ENCODE data around the gene XG.

The XG gene

DNA sequence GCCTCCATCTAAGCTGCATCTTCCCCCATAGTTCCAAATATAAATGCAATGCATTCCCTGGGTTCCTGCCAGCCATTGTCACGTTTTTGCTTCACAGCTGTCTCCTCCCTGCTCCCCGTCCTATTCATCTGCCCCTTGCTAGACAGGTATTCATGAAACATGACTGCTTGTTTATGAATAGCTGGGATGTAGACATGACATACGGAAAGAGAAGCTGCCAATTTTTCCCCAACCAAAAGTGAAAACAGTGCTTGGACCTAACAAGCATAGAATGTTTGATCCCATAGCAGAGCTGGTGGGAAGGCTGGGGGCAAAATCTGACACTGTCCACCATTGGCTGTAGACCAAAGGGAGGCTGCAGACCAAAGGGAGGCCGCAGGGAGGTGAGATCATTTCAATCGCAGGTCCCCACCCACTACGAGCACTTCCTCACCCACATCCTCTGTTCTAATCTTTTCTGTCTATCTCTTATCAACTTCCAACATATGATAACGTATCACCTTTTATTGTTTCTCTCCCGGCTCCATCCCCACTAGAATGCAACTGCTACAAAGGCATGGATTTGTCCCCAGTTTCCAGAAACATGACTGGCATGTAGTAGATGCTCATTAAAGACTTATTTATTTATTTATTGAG, 68.4 kb downstream of the XG start:
- no CpG with 5 or more reads among the region's 8 CpGs for WGBS, 2 donors (ENCODE audit: extremely low coverage in 2 of 2, insufficient read length in 2 of 2, insufficient replicate concordance in 1 of 2)
- H2BK120ac ChIP-seq (ENCODE audit: low read depth, low read length) = no peak overlapping the region

GRCh38 chrX:2823795-2824386, 72.1 kb downstream of the XG start:
- no peaks in the 10 kb centered on the region for H3K9me3 ChIP-seq (replicated peaks in 1 of 2; ENCODE audit: control insufficient read depth in 2 of 2, insufficient read depth in 1 of 2, low read depth in 1 of 2, low read length in 2 of 2)
- WGBS, 2 donors (ENCODE audit: extremely low coverage in 2 of 2, insufficient read length in 2 of 2, insufficient replicate concordance in 1 of 2) = no CpG with 5 or more reads among the region's 13 CpGs
- DNase-seq (ENCODE audit: low spot score) = no peak

More for the DNA sequence above, 68.4 kb downstream of the XG start:
- H3K27me3 ChIP-seq (ENCODE audit: control insufficient read depth in 3 of 3, insufficient read depth in 3 of 3, low read depth in 1 of 3, low read length in 3 of 3) = no peaks in the 10 kb centered on the region
- no peak overlapping the region for H3K4ac ChIP-seq (ENCODE audit: low read length)
- H3K9me3 ChIP-seq (replicated peaks in 1 of 2; ENCODE audit: control insufficient read depth in 2 of 2, insufficient read depth in 1 of 2, low read depth in 1 of 2, low read length in 2 of 2) = no peaks in the 10 kb centered on the region
- no peak overlapping the region for H4K91ac ChIP-seq (ENCODE audit: low read depth, low read length, poor library complexity)
- no peaks in the 10 kb centered on the region for H3K36me3 ChIP-seq (replicated peaks in 1 of 2; ENCODE audit: control insufficient read depth in 2 of 2, insufficient read depth in 2 of 2, low read length in 2 of 2)
- H3K4me2 ChIP-seq (ENCODE audit: insufficient read depth, low read length, poor library complexity, severe bottlenecking) = no peak overlapping the region
- no peak overlapping the region for H4K8ac ChIP-seq (ENCODE audit: low read depth, low read length)
- H2BK15ac ChIP-seq (ENCODE audit: low read length) = no peak overlapping the region
- no peak overlapping the region for H2BK5ac ChIP-seq (ENCODE audit: low read length)
- DNase-seq (ENCODE audit: low spot score) = no peak
- no peak overlapping the region for H2AK5ac ChIP-seq (ENCODE audit: low read depth, low read length)
- H2BK12ac ChIP-seq (ENCODE audit: low read length) = no peak overlapping the region
- H3K4me1 ChIP-seq (ENCODE audit: control insufficient read depth in 2 of 2, insufficient read depth in 1 of 2, low read depth in 1 of 2, low read length in 2 of 2) = no peaks in the 10 kb centered on the region
- H3K79me1 ChIP-seq (ENCODE audit: low read depth, low read length) = no peaks in the 10 kb centered on the region
- no peak overlapping the region for H3K14ac ChIP-seq (ENCODE audit: low read length)
- no peak overlapping the region for H3K18ac ChIP-seq (ENCODE audit: low read length)
- H3K4me3 ChIP-seq (ENCODE audit: low read length in 2 of 2) = no peak overlapping the region
- H3K23ac ChIP-seq (ENCODE audit: low read depth, low read length, poor library complexity) = no peak overlapping the region
- H3K27ac ChIP-seq (replicated peaks; ENCODE audit: low read length) = no peak overlapping the region
- no peak overlapping the region for H3K9ac ChIP-seq (ENCODE audit: low read depth, low read length, poor library complexity)
- H2AFZ ChIP-seq (ENCODE audit: low read length) = peak overlapping the region; percentile 69

GRCh38 chrX:2824886-2825285, 73.0 kb downstream of the XG start:
- Histone ChIP-seq H3K14ac (ENCODE audit: low read length) (no peak overlapping the region), H3K79me1 (ENCODE audit: low read depth, low read length) (no peaks in the 10 kb centered on the region), H2AK5ac (ENCODE audit: low read depth, low read length) (no peak overlapping the region), H3K36me3 (replicated peaks in 1 of 2; ENCODE audit: control insufficient read depth in 2 of 2, insufficient read depth in 2 of 2, low read length in 2 of 2) (no peaks in the 10 kb centered on the region), H3K4me1 (ENCODE audit: control insufficient read depth in 2 of 2, insufficient read depth in 1 of 2, low read depth in 1 of 2, low read length in 2 of 2) (peaks cover 4 to 6% of the 10 kb centered on the region in 2 donors), H3K4ac (ENCODE audit: low read length) (no peak overlapping the region), H3K9ac (ENCODE audit: low read depth, low read length, poor library complexity) (no peak overlapping the region), H3K27ac (replicated peaks; ENCODE audit: low read length) (no peak overlapping the region), H2BK12ac (ENCODE audit: low read length) (no peak overlapping the region), H2AFZ (ENCODE audit: low read length) (no peak overlapping the region), H3K23ac (ENCODE audit: low read depth, low read length, poor library complexity) (no peak overlapping the region), H3K18ac (ENCODE audit: low read length) (no peak overlapping the region), H3K4me2 (ENCODE audit: insufficient read depth, low read length, poor library complexity, severe bottlenecking) (no peak overlapping the region), H2BK15ac (ENCODE audit: low read length) (no peak overlapping the region), H2BK120ac (ENCODE audit: low read depth, low read length) (no peak overlapping the region), H2BK5ac (ENCODE audit: low read length) (no peak overlapping the region), H4K8ac (ENCODE audit: low read depth, low read length) (no peak overlapping the region), H4K91ac (ENCODE audit: low read depth, low read length, poor library complexity) (no peak overlapping the region), H3K27me3 (ENCODE audit: control insufficient read depth in 3 of 3, insufficient read depth in 3 of 3, low read depth in 1 of 3, low read length in 3 of 3) (no peaks in the 10 kb centered on the region), H3K9me3 (replicated peaks in 1 of 2; ENCODE audit: control insufficient read depth in 2 of 2, insufficient read depth in 1 of 2, low read depth in 1 of 2, low read length in 2 of 2) (no peaks in the 10 kb centered on the region), H3K4me3 (ENCODE audit: low read length in 2 of 2) (no peak overlapping the region)
- DNase-seq (ENCODE audit: low spot score) = no peak

More at GRCh38 chrX:2823795-2824386, 72.1 kb downstream of the XG start:
- Histone ChIP-seq H3K27ac (replicated peaks; ENCODE audit: low read length) (no peak overlapping the region), H3K4me3 (ENCODE audit: low read length in 2 of 2) (no peak overlapping the region), H3K18ac (ENCODE audit: low read length) (no peak overlapping the region), H3K4me1 (ENCODE audit: control insufficient read depth in 2 of 2, insufficient read depth in 1 of 2, low read depth in 1 of 2, low read length in 2 of 2) (peaks cover 3 to 4% of the 10 kb centered on the region in 2 donors), H2AK5ac (ENCODE audit: low read depth, low read length) (no peak overlapping the region), H2BK120ac (ENCODE audit: low read depth, low read length) (no peak overlapping the region), H3K79me1 (ENCODE audit: low read depth, low read length) (no peaks in the 10 kb centered on the region), H3K4ac (ENCODE audit: low read length) (no peak overlapping the region), H3K14ac (ENCODE audit: low read length) (no peak overlapping the region), H3K27me3 (ENCODE audit: control insufficient read depth in 3 of 3, insufficient read depth in 3 of 3, low read depth in 1 of 3, low read length in 3 of 3) (no peaks in the 10 kb centered on the region), H3K9ac (ENCODE audit: low read depth, low read length, poor library complexity) (no peak overlapping the region), H4K8ac (ENCODE audit: low read depth, low read length) (no peak overlapping the region), H3K4me2 (ENCODE audit: insufficient read depth, low read length, poor library complexity, severe bottlenecking) (no peak overlapping the region), H3K23ac (ENCODE audit: low read depth, low read length, poor library complexity) (no peak overlapping the region), H2AFZ (ENCODE audit: low read length) (no peak overlapping the region), H3K36me3 (replicated peaks in 1 of 2; ENCODE audit: control insufficient read depth in 2 of 2, insufficient read depth in 2 of 2, low read length in 2 of 2) (no peaks in the 10 kb centered on the region), H2BK5ac (ENCODE audit: low read length) (no peak overlapping the region), H4K91ac (ENCODE audit: low read depth, low read length, poor library complexity) (no peak overlapping the region), H2BK15ac (ENCODE audit: low read length) (no peak overlapping the region), H2BK12ac (ENCODE audit: low read length) (no peak overlapping the region)

- Histone ChIP-seq H3K79me1 (ENCODE audit: low read depth, low read length) (no peaks in the 10 kb centered on the region), H3K18ac (ENCODE audit: low read length) (peak within 1 kb of the TSS; percentile 92), H3K27me3 (ENCODE audit: control insufficient read depth in 3 of 3, insufficient read depth in 3 of 3, low read depth in 1 of 3, low read length in 3 of 3) (no peaks in the 10 kb centered on the region), H4K91ac (ENCODE audit: low read depth, low read length, poor library complexity) (no peak within 1 kb of the TSS), H3K36me3 (replicated peaks in 1 of 2; ENCODE audit: control insufficient read depth in 2 of 2, insufficient read depth in 2 of 2, low read length in 2 of 2) (peaks cover 0 to 26% of the 10 kb centered on the region in 2 donors), H2AK5ac (ENCODE audit: low read depth, low read length) (no peak within 1 kb of the TSS), H3K23ac (ENCODE audit: low read depth, low read length, poor library complexity) (no peak within 1 kb of the TSS), H2BK12ac (ENCODE audit: low read length) (no peak within 1 kb of the TSS), H2BK15ac (ENCODE audit: low read length) (no peak within 1 kb of the TSS), H3K4me3 (ENCODE audit: low read length in 2 of 2) (peak within 1 kb of the TSS; percentile 64 to 84), H2BK120ac (ENCODE audit: low read depth, low read length) (no peak within 1 kb of the TSS), H2BK5ac (ENCODE audit: low read length) (no peak within 1 kb of the TSS), H3K4ac (ENCODE audit: low read length) (no peak within 1 kb of the TSS), H2AFZ (ENCODE audit: low read length) (peak within 1 kb of the TSS; percentile 92), H4K8ac (ENCODE audit: low read depth, low read length) (no peak within 1 kb of the TSS), H3K9me3 (replicated peaks in 1 of 2; ENCODE audit: control insufficient read depth in 2 of 2, insufficient read depth in 1 of 2, low read depth in 1 of 2, low read length in 2 of 2) (peaks cover 0 to 13% of the 10 kb centered on the region in 2 donors), H3K9ac (ENCODE audit: low read depth, low read length, poor library complexity) (peak within 1 kb of the TSS; percentile 88), H3K4me1 (ENCODE audit: control insufficient read depth in 2 of 2, insufficient read depth in 1 of 2, low read depth in 1 of 2, low read length in 2 of 2) (peaks cover 5 to 11% of the 10 kb centered on the region in 2 donors), H3K27ac (replicated peaks; ENCODE audit: low read length) (peak within 1 kb of the TSS; percentile 17), H3K4me2 (ENCODE audit: insufficient read depth, low read length, poor library complexity, severe bottlenecking) (peak within 1 kb of the TSS; percentile 73), H3K14ac (ENCODE audit: low read length) (no peak within 1 kb of the TSS)
- DNase-seq (ENCODE audit: low spot score) = peak; percentile 51
- no CpG with 5 or more reads among the region's 56 CpGs for WGBS, 2 donors (ENCODE audit: extremely low coverage in 2 of 2, insufficient read length in 2 of 2, insufficient replicate concordance in 1 of 2)
Measured at GRCh38 chrX:2828344-2828958, 76.6 kb downstream of the XG start, which contains the start of gene GYG2. Gene GYG2, plus strand, starts transcription at chrX:2828930. Its CDS starts 1,259 bp downstream, at chrX:2830189.
